Endothelial cell of hepatic sinusoid (primary cell): Measurements from ENCODE around the gene TPBG.

Experiments used
- in situ Hi-C: cut with HindIII; loops from 2 replicates; pipeline ENCODE4 v1.10.0; 2017; ENCODE audit warnings: low sequenced_read_pairs

TPBG gene

GRCh38 chr6:82363428-82364086 is at the start of gene TPBG:
Gene TPBG, plus strand, starts transcription at chr6:82363817. Its CDS starts 1,145 bp downstream, at chr6:82364962.
- in situ Hi-C loops = no loop called here

GRCh38 chr6:82322386-82322785 is 41.2 kb upstream of the TPBG start:
- in situ Hi-C loops = no loop called here

- in situ Hi-C loops = no loop called here
These were observed 33.9 kb upstream of the TPBG start for GRCh38 chr6:82329766-82330165.

GRCh38 chr6:82330171-82330804 is 33.3 kb upstream of the TPBG start:
- in situ Hi-C loops = no loop called here

- in situ Hi-C loops = no loop called here
These were observed 32.4 kb upstream of the TPBG start for GRCh38 chr6:82331031-82331773.

GRCh38 chr6:82333781-82334180 is 29.8 kb upstream of the TPBG start:
- in situ Hi-C loops = no loop called here

GRCh38 chr6:82337688-82338257 is 25.8 kb upstream of the TPBG start:
- in situ Hi-C loops = no loop called here

- in situ Hi-C loops = no loop called here
These were observed 15.5 kb upstream of the TPBG start for GRCh38 chr6:82348130-82348529.

- in situ Hi-C loops = loop anchor here (5.0 kb wide), 1 partner anchor 43 kb away; no protein-coding TSS in a partner anchor
These were observed 9.8 kb upstream of the TPBG start for GRCh38 chr6:82353848-82354247.

- in situ Hi-C loops = no loop called here
These were observed 3.1 kb upstream of the TPBG start for GRCh38 chr6:82360552-82360951.

GRCh38 chr6:82361631-82362030 is 2.0 kb upstream of the TPBG start:
- in situ Hi-C loops = no loop called here

- in situ Hi-C loops = no loop called here
These were observed 1.5 kb upstream of the TPBG start for GRCh38 chr6:82362144-82362543.

GRCh38 chr6:82362878-82363427 is 664 bp upstream of the TPBG start:
- in situ Hi-C loops = no loop called here

- in situ Hi-C loops = no loop called here
These were observed 734 bp downstream of the TPBG start for GRCh38 chr6:82364087-82365015.

GRCh38 chr6:82365016-82365795 is 1.6 kb downstream of the TPBG start:
- in situ Hi-C loops = no loop called here

GRCh38 chr6:82367704-82368103 is 4.1 kb downstream of the TPBG start:
- in situ Hi-C loops = no loop called here

GRCh38 chr6:82370788-82371187 is 7.2 kb downstream of the TPBG start:
- in situ Hi-C loops = no loop called here

GRCh38 chr6:82371799-82372546 is 8.4 kb downstream of the TPBG start:
- in situ Hi-C loops = no loop called here

GRCh38 chr6:82372656-82373055 is 9.0 kb downstream of the TPBG start:
- in situ Hi-C loops = no loop called here
